ENCODE results near the gene LRGUK. TPM values are rescaled to one million over a fixed set of nuclear protein-coding genes. Genes with fewer than 3 reads are reported as not detected.

LRGUK gene
- total RNA-seq, 1 experiment from 2014 or later = 1.5 TPM

GRCh38 chr7:134141868-134142264 lies 14.7 kb downstream of the LRGUK start:
- Histone ChIP-seq H3T11ph (ENCODE audit: low read length) (no peak overlapping the region), H2BK12ac (ENCODE audit: insufficient read length, low read depth, low read length) (no peak overlapping the region), H3K79me2 (ENCODE audit: insufficient read depth, low read length) (no peaks in the 10 kb centered on the region), H2BK120ac (ENCODE audit: low read depth, low read length, poor library complexity, severe bottlenecking) (no peak overlapping the region), H3K27ac (ENCODE audit: insufficient read length, low read depth, low read length) (no peak overlapping the region), H4K8ac (replicated peaks; ENCODE audit: insufficient read length, low read depth, low read length) (no peak overlapping the region), H3K4me1 (ENCODE audit: insufficient read depth, low read length) (no peaks in the 10 kb centered on the region; the same call in 1 of the 2 replicates), H3K9ac (ENCODE audit: extremely low read depth, insufficient read length, low read length) (no peak overlapping the region), H3K56ac (ENCODE audit: insufficient read length, low read depth, low read length) (no peak overlapping the region), H2AFZ (ENCODE audit: low read length) (no peak overlapping the region), H4K5ac (ENCODE audit: insufficient read length, low read depth, low read length) (no peak overlapping the region), H3K23ac (ENCODE audit: insufficient read length, low read depth, low read length) (no peak overlapping the region), H3K18ac (ENCODE audit: insufficient read length, low read depth, low read length) (no peak overlapping the region), H2AK5ac (ENCODE audit: insufficient read length, low read length) (no peak overlapping the region), H3K4me2 (ENCODE audit: insufficient read depth, insufficient read length, low read length) (no peak overlapping the region), H3K9me3 (ENCODE audit: control insufficient read depth, low read depth, low read length) (no peaks in the 10 kb centered on the region), H2BK5ac (ENCODE audit: insufficient read length, low read length) (no peak overlapping the region), H3K23me2 (ENCODE audit: insufficient read length, low read depth, low read length, poor library complexity, severe bottlenecking) (no peaks in the 10 kb centered on the region), H3K79me1 (ENCODE audit: insufficient read depth, low read depth, low read length, poor library complexity, severe bottlenecking) (no peaks in the 10 kb centered on the region), H2BK20ac (ENCODE audit: low read depth, low read length, poor library complexity, severe bottlenecking) (no peak overlapping the region), H3K4ac (ENCODE audit: low read depth, low read length) (no peak overlapping the region), H2BK15ac (ENCODE audit: low read depth, low read length) (no peak overlapping the region), H4K91ac (ENCODE audit: insufficient read length, low read depth, low read length) (no peak overlapping the region), H3K27me3 (ENCODE audit: insufficient read depth, low read length) (no peaks in the 10 kb centered on the region), H3K14ac (ENCODE audit: insufficient read depth, low read length) (no peak overlapping the region), H4K20me1 (ENCODE audit: control insufficient read depth, insufficient read depth, insufficient read length) (no peaks in the 10 kb centered on the region)
- Mint-ChIP-seq H3K4me1 (peaks cover 29 to 40% of the 10 kb centered on the region in 2 experiments), H3K27ac (no peak overlapping the region), H3K4me3 (no peak overlapping the region), H3K36me3 (ENCODE audit: insufficient read depth in 1 of 3, low read depth in 3 of 3) (peaks cover 0 to 11% (median 4%) of the 10 kb centered on the region in 3 experiments; a peak in 3 of 7 replicates), H3K9me3 (no peaks in the 10 kb centered on the region), H3K27me3 (ENCODE audit: low read depth) (no peaks in the 10 kb centered on the region)
- DNase-seq = no peak
- no peak for TF ChIP-seq CTCF (conservative IDR thresholded peaks at IDR 0.05)
- WGBS (ENCODE audit: extremely low coverage, insufficient read length, low lambda C conversion rate) = no CpG with 5 or more reads among the region's 5 CpGs
